Measurements from ENCODE around the gene ADAD1.

GRCh38 chr4:122346503-122346902, 32.3 kb upstream of the ADAD1 start:
- TF ChIP-seq, protein P1, sequence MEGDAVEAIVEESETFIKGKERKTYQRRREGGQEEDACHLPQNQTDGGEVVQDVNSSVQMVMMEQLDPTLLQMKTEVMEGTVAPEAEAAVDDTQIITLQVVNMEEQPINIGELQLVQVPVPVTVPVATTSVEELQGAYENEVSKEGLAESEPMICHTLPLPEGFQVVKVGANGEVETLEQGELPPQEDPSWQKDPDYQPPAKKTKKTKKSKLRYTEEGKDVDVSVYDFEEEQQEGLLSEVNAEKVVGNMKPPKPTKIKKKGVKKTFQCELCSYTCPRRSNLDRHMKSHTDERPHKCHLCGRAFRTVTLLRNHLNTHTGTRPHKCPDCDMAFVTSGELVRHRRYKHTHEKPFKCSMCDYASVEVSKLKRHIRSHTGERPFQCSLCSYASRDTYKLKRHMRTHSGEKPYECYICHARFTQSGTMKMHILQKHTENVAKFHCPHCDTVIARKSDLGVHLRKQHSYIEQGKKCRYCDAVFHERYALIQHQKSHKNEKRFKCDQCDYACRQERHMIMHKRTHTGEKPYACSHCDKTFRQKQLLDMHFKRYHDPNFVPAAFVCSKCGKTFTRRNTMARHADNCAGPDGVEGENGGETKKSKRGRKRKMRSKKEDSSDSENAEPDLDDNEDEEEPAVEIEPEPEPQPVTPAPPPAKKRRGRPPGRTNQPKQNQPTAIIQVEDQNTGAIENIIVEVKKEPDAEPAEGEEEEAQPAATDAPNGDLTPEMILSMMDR (IDR thresholded peaks at IDR 0.05): no peak
- TF ChIP-seq POLR2A (IDR thresholded peaks at IDR 0.05): no peak

Measured in uterus (tissue), 2 donors.